IMR-90 (cell line): ENCODE measurements around the gene KRT3. TPM values are rescaled to one million over a fixed set of nuclear protein-coding genes. Genes with fewer than 3 reads are reported as not detected.

Source experiments
- ATAC-seq: fragments of 200-7000 bp; cut with Tn5 transposase; 2 replicates; pipeline ENCODE4 v1.9.1; 2020; ENCODE audit warnings: low read depth, mild to moderate bottlenecking, moderate library complexity
- BruUV-seq: library from RNA; stranded (reverse); fragments of 400-500 nt; replicated peaks from 2 replicates; lab custom pipeline; 2021; lab: Mats Ljungman, UMichigan
- CTCF ChIA-PET: fragments of 300-600 bp; formaldehyde crosslinking; extraction: SDS; loops from one replicate; lab custom pipeline; 2021; ENCODE audit warnings: antibody characterized with exemption; lab: Yijun Ruan, JAX
- POLR2A ChIA-PET: fragments of 300-600 bp; sonication (Branson Sonifier 250); formaldehyde crosslinking; loops from one replicate; lab custom pipeline; 2022; ENCODE audit warnings: antibody characterized with exemption; ENCODE audit not compliant: unreplicated experiment; lab: Charles Lee
- DNase-seq: peaks from one replicate; pipeline ENCODE4 v3.0.0; 2013
- H2AFZ ChIP-seq: replicated peaks from 2 replicates; pipeline ENCODE3; 2013; ENCODE audit warnings: low read length, mild to moderate bottlenecking; ENCODE audit not compliant: poor library complexity
- H2AK5ac ChIP-seq: 2 replicates; pipeline ENCODE4 v1.6.1; 2013; ENCODE audit warnings: low read depth, low read length, inconsistent platforms
- H2AK9ac ChIP-seq: replicated peaks from 2 replicates; pipeline ENCODE3; 2013; ENCODE audit warnings: mild to moderate bottlenecking, low read depth, low read length, moderate library complexity; ENCODE audit not compliant: poor library complexity
- H2BK120ac ChIP-seq: 2 replicates; pipeline ENCODE4 v1.6.1; 2013; ENCODE audit warnings: low read depth, low read length, inconsistent platforms
- H2BK15ac ChIP-seq: 3 replicates; pipeline ENCODE4 v1.6.1; 2013; ENCODE audit warnings: low read depth, low read length, inconsistent platforms
- H2BK20ac ChIP-seq: 2 replicates; pipeline ENCODE4 v1.6.1; 2013; ENCODE audit warnings: low read depth, mild to moderate bottlenecking, inconsistent platforms, low read length, moderate library complexity
- H2BK5ac ChIP-seq: 2 replicates; pipeline ENCODE4 v1.6.1; 2013; ENCODE audit warnings: mild to moderate bottlenecking, low read depth, low read length, inconsistent platforms; ENCODE audit not compliant: poor library complexity, severe bottlenecking
- H3K14ac ChIP-seq: replicated peaks from 2 replicates; pipeline ENCODE4 v1.6.1; 2013; ENCODE audit warnings: low read depth, low read length, inconsistent platforms
- H3K18ac ChIP-seq: 2 replicates; pipeline ENCODE4 v1.6.1; 2013; ENCODE audit warnings: low read depth, low read length, control low read depth
- H3K23ac ChIP-seq: 2 replicates; pipeline ENCODE4 v1.6.1; 2013; ENCODE audit warnings: low read depth, low read length, inconsistent platforms
- H3K27ac ChIP-seq: 2 replicates; pipeline ENCODE4 v1.5.1; 2013; ENCODE audit warnings: mild to moderate bottlenecking, control low read depth, low read length; ENCODE audit not compliant: insufficient read depth
- H3K27me3 ChIP-seq: 2 replicates; pipeline ENCODE4 v1.6.1; 2013; ENCODE audit warnings: low read length; ENCODE audit not compliant: control insufficient read depth, insufficient read depth
- H3K36me3 ChIP-seq: 2 replicates; pipeline ENCODE4 v1.6.1; 2013; ENCODE audit warnings: low read length, mixed read lengths; ENCODE audit not compliant: control insufficient read depth, insufficient read depth
- H3K4ac ChIP-seq: 2 replicates; pipeline ENCODE4 v1.6.1; 2013; ENCODE audit warnings: low read depth, low read length, inconsistent platforms
- H3K4me1 ChIP-seq: 2 replicates; pipeline ENCODE4 v1.6.1; 2013; ENCODE audit warnings: low read length, mixed read lengths; ENCODE audit not compliant: control insufficient read depth, insufficient read depth
- H3K4me2 ChIP-seq: 2 replicates; pipeline ENCODE4 v1.6.1; 2013; ENCODE audit warnings: low read depth, mild to moderate bottlenecking, control low read depth, low read length, moderate library complexity
- H3K4me3 ChIP-seq: 2 replicates; pipeline ENCODE4 v1.5.1; 2013; ENCODE audit warnings: low read depth, mild to moderate bottlenecking, control low read depth, low read length, moderate library complexity; ENCODE audit not compliant: insufficient read depth
- H3K56ac ChIP-seq: 2 replicates; pipeline ENCODE4 v1.6.1; 2013; ENCODE audit warnings: low read length, inconsistent platforms; ENCODE audit not compliant: insufficient read depth; ENCODE audit errors: extremely low read depth
- H3K79me1 ChIP-seq, 2 experiments: 2 replicates each; pipeline ENCODE4 v1.6.1; 2013; ENCODE audit warnings: low read length in 2 of 2, inconsistent platforms in 1 of 2, low read depth in 1 of 2
- H3K9ac ChIP-seq: 2 replicates; pipeline ENCODE4 v1.6.1; 2013; ENCODE audit warnings: low read depth, low read length, control low read depth
- H3K9me1 ChIP-seq: 2 replicates; pipeline ENCODE4 v1.6.1; 2013; ENCODE audit warnings: low read length, inconsistent platforms; ENCODE audit not compliant: insufficient read depth
- H3K9me3 ChIP-seq: 2 replicates; pipeline ENCODE4 v1.6.1; 2013; ENCODE audit warnings: low read length; ENCODE audit not compliant: control insufficient read depth, insufficient read depth
- H4K20me1 ChIP-seq: 2 replicates; pipeline ENCODE4 v1.6.1; 2013; ENCODE audit warnings: low read length, inconsistent platforms; ENCODE audit not compliant: insufficient read depth
- H4K5ac ChIP-seq: 2 replicates; pipeline ENCODE4 v1.6.1; 2013; ENCODE audit warnings: mild to moderate bottlenecking, low read depth, low read length, control low read depth
- H4K8ac ChIP-seq, 2 experiments: 2 replicates each; pipeline ENCODE4 v1.6.1; 2013; ENCODE audit warnings: low read depth in 2 of 2, low read length in 2 of 2, control low read depth in 1 of 2, inconsistent platforms in 1 of 2
- H4K91ac ChIP-seq: 2 replicates; pipeline ENCODE4 v1.6.1; 2013; ENCODE audit warnings: low read depth, low read length, inconsistent platforms; ENCODE audit not compliant: insufficient read depth
- BHLHE40 ChIP-seq: fragments of 150-350 bp; IDR thresholded peaks from 2 replicates; pipeline ENCODE4 v1.6.1; 2016; ENCODE audit warnings: mild to moderate bottlenecking, low read depth, low read length
- CEBPB ChIP-seq: IDR thresholded peaks from 2 replicates; pipeline ENCODE4 v1.6.1; 2012; ENCODE audit warnings: low read depth, low read length, improper control_type of control experiment
- CTCF ChIP-seq: conservative IDR thresholded peaks from 2 replicates; pipeline ENCODE4 v1.5.1; 2012; ENCODE audit warnings: mild to moderate bottlenecking, low read depth, low read length, improper control_type of control experiment
- ELK1 ChIP-seq: fragments of 150-350 bp; IDR thresholded peaks from 2 replicates; pipeline ENCODE4 v1.6.1; 2016; ENCODE audit warnings: low read depth, mild to moderate bottlenecking, low read length, moderate library complexity, borderline replicate concordance
- MAZ ChIP-seq: IDR thresholded peaks from 2 replicates; pipeline ENCODE4 v1.6.1; 2012; ENCODE audit warnings: low read depth, mild to moderate bottlenecking, low read length, improper control_type of control experiment, moderate library complexity, borderline replicate concordance
- NFE2L2 ChIP-seq: fragments of 150-350 bp; IDR thresholded peaks from 2 replicates; pipeline ENCODE4 v1.6.1; 2016; ENCODE audit warnings: low read depth, mild to moderate bottlenecking, low read length
- RAD21 ChIP-seq: IDR thresholded peaks from 2 replicates; pipeline ENCODE4 v1.6.1; 2012; ENCODE audit warnings: low read length, improper control_type of control experiment
- RCOR1 ChIP-seq: IDR thresholded peaks from 2 replicates; pipeline ENCODE4 v1.6.1; 2012; ENCODE audit warnings: mild to moderate bottlenecking, low read length, improper control_type of control experiment; ENCODE audit not compliant: insufficient replicate concordance
- RFX5 ChIP-seq: IDR thresholded peaks from 2 replicates; pipeline ENCODE4 v1.8.0; 2012; ENCODE audit warnings: low read depth, mild to moderate bottlenecking, low read length, moderate library complexity
- USF2 ChIP-seq: fragments of 150-350 bp; IDR thresholded peaks from 2 replicates; pipeline ENCODE4 v1.6.1; 2017; ENCODE audit warnings: mild to moderate bottlenecking, antibody characterized with exemption, low read length, low read depth
- whole genome bisulfite sequencing, 2 experiments: methylation state at CpG; one replicate each; pipeline versions ENCODE4 v1.1.5 to v1.1.7; 2013; ENCODE audit warnings: missing lambda C conversion rate in 2 of 2; ENCODE audit not compliant: insufficient read length in 1 of 2; ENCODE audit errors: extremely low coverage in 2 of 2; 5-methylcytosine and 5-hydroxymethylcytosine counted together
- dilution Hi-C: fragments of 300-500 bp; cut with HindIII; formaldehyde crosslinking; loops from one replicate; pipeline ENCODE4 v1.14.3; 2018; ENCODE audit warnings: low sequenced_read_pairs; ENCODE audit not compliant: unreplicated experiment
- in situ Hi-C: fragments of 300-500 bp; cut with MboI; formaldehyde crosslinking; loops from 3 replicates; pipeline ENCODE4 v1.14.3; 2019; ENCODE audit warnings: low sequenced_read_pairs, inconsistent platforms, mixed read lengths
- intact Hi-C: fragments of 100-400 bp; cut with micrococcal nuclease; formaldehyde crosslinking; loops from 2 replicates; pipeline ENCODE4 v1.10.0; 2022
- polyA plus RNA-seq, 3 experiments: library from polyadenylated mRNA; depleted of rRNA; stranded (reverse); fragments of >200 nt; gene quantifications; 2 replicates each; pipeline ENCODE4 v1.2.3, GENCODE V29; 2012; ENCODE audit warnings: low replicate concordance in 1 of 3
- total RNA-seq: library from RNA; depleted of rRNA; stranded (reverse); fragments of >200 nt; gene quantifications from 2 replicates; pipeline ENCODE4 v1.2.3, GENCODE V29; 2012

Gene KRT3
- total and polyA plus RNA-seq, 2 of the 4 experiments (the other 2 are of a cell fraction), result not detected

- Histone ChIP-seq H3K4me1 (no peaks in the 10 kb centered on the region), H4K8ac (no peak overlapping the region), H4K20me1 (no peaks in the 10 kb centered on the region), H4K5ac (no peak overlapping the region), H2AK9ac (no peak overlapping the region), H3K23ac (no peak overlapping the region), H3K18ac (no peak overlapping the region), H3K9me1 (no peaks in the 10 kb centered on the region), H2BK20ac (no peak overlapping the region), H3K4ac (no peak overlapping the region), H3K56ac (no peak overlapping the region), H4K91ac (no peak overlapping the region), H3K9me3 (no peaks in the 10 kb centered on the region), H3K27me3 (peaks cover 42% of the 10 kb centered on the region), H2AK5ac (no peak overlapping the region), H3K4me2 (no peak overlapping the region), H3K79me1 (no peaks in the 10 kb centered on the region), H2AFZ (peak overlapping the region; percentile 64), H2BK15ac (no peak overlapping the region), H2BK5ac (no peak overlapping the region), H3K4me3 (no peak overlapping the region), H3K27ac (no peak overlapping the region), H3K9ac (no peak overlapping the region), H2BK120ac (no peak overlapping the region), H3K36me3 (no peaks in the 10 kb centered on the region), H3K14ac (no peak overlapping the region)
- intact Hi-C loops, result no loop called here
- ATAC-seq (no peak), DNase-seq (no peak)
- TF ChIP-seq CEBPB (no peak), MAZ (no peak), RAD21 (no peak), RFX5 (no peak), USF2 (no peak), BHLHE40 (no peak), RCOR1 (no peak), ELK1 (no peak), NFE2L2 (no peak), CTCF (no peak)
- CTCF ChIA-PET, result no interaction called here
- POLR2A ChIA-PET, result no interaction called here
- in situ Hi-C loops, result no loop called here
- dilution Hi-C loops, result no loop called here
- no TSS peak for BruUV-seq
- 65% methylated on average over 6 of the region's 19 CpGs; no CpG with 5 or more reads in 1 of the 2 experiments for WGBS, 2 experiments
These were observed 5.3 kb downstream of the KRT3 start for GRCh38 chr12:52790427-52791270.
